Frontal cortex (tissue), 4 donors: ENCODE results near the gene LGMN. TPM values are rescaled to one million over a fixed set of nuclear protein-coding genes. Genes with fewer than 3 reads are reported as not detected.

ENCODE experiments used
- DNase-seq, 2 donors: peaks; one replicate each; pipeline ENCODE4 v3.0.0; 2012; ENCODE audit warnings: low spot score in 2 of 2
- FAIRE-seq: peaks from 2 replicates; lab custom pipeline; 2012; peaks lifted over from hg19 to GRCh38; lab: Jason Lieb, UNC
- total RNA-seq: library from RNA; depleted of rRNA; stranded (reverse); fragments of >200 nt; gene quantifications from one replicate; pipeline ENCODE4 v1.2.3, GENCODE V29; 2014
- donor health status: control.
- donor health status: control.
- donor health status: control.

LGMN gene
- total RNA-seq, 1 donor from 2014 or later, result 28.9 TPM

- FAIRE-seq, result no peak
- DNase-seq, result no peak
Measured at GRCh38 chr14:92658684-92659083, 89.7 kb downstream of the LGMN start.

- DNase-seq, result no peak
- FAIRE-seq, result no peak
Measured at GRCh38 chr14:92658160-92658559, 90.3 kb downstream of the LGMN start.

- DNase-seq (no peak), FAIRE-seq (no peak)
Measured at GRCh38 chr14:92657457-92658142, 90.8 kb downstream of the LGMN start.

- DNase-seq (no peak), FAIRE-seq (no peak)
Measured at GRCh38 chr14:92656306-92657081, 91.9 kb downstream of the LGMN start.

GRCh38 chr14:92655419-92656201 lies 92.8 kb downstream of the LGMN start:
- FAIRE-seq (no peak), DNase-seq (no peak)

GRCh38 chr14:92654239-92654901 lies 94.1 kb downstream of the LGMN start:
- FAIRE-seq, result no peak
- DNase-seq, result no peak

Other genes with a start within 250 kb of the LGMN start
- gene RIN3, start 234.8 kb downstream of the LGMN start, total RNA-seq, result under 0.01 TPM
- gene GOLGA5, start 45.7 kb upstream of the LGMN start, total RNA-seq, result 40.8 TPM
- gene CHGA, start 174.5 kb upstream of the LGMN start, total RNA-seq, result 39.5 TPM